H1 (cell line): Measurements from ENCODE around the gene ANKLE1. TPM values are rescaled to one million over a fixed set of nuclear protein-coding genes. Genes with fewer than 3 reads are reported as not detected.

Experiments used
- CTCF ChIA-PET: fragments of 300-600 bp; sonication (Branson Sonifier 250); formaldehyde crosslinking; loops from one replicate; lab custom pipeline; 2021; ENCODE audit not compliant: partially characterized antibody; lab: Charles Lee
- POLR2A ChIA-PET: fragments of 300-600 bp; sonication (Branson Sonifier 250); formaldehyde crosslinking; loops from one replicate; lab custom pipeline; 2021; ENCODE audit warnings: inconsistent platforms; ENCODE audit not compliant: partially characterized antibody; lab: Charles Lee
- DNase-seq, 2 experiments: peaks; one replicate each; pipeline versions ENCODE4 v3.0.0 to v3.0.0-alpha.2; 2010 to 2022; ENCODE audit warnings: low spot score in 2 of 2, low read depth in 1 of 2, mixed read lengths in 1 of 2
- FAIRE-seq: peaks from 2 replicates; lab custom pipeline; 2011; peaks lifted over from hg19 to GRCh38; lab: Jason Lieb, UNC
- H2AFZ ChIP-seq: 2 replicates; pipeline ENCODE4 v1.8.1; 2012; ENCODE audit warnings: low read length, inconsistent platforms
- H2AK5ac ChIP-seq: 2 replicates; pipeline ENCODE4 v1.6.1; 2013; ENCODE audit warnings: low read depth, low read length
- H2BK120ac ChIP-seq: replicated peaks from 2 replicates; pipeline ENCODE3; 2013; ENCODE audit warnings: low read depth, low read length, inconsistent platforms
- H2BK12ac ChIP-seq: 2 replicates; pipeline ENCODE4 v1.6.1; 2013; ENCODE audit warnings: low read depth, low read length
- H2BK15ac ChIP-seq: 2 replicates; pipeline ENCODE4 v1.6.1; 2013; ENCODE audit warnings: low read length
- H2BK20ac ChIP-seq: 2 replicates; pipeline ENCODE4 v1.6.1; 2013; ENCODE audit warnings: low read length
- H2BK5ac ChIP-seq: 2 replicates; pipeline ENCODE4 v1.6.1; 2013; ENCODE audit warnings: low read depth, low read length
- H3K14ac ChIP-seq: 2 replicates; pipeline ENCODE4 v1.6.1; 2013; ENCODE audit warnings: inconsistent platforms; ENCODE audit not compliant: insufficient read length
- H3K18ac ChIP-seq: 2 replicates; pipeline ENCODE4 v1.6.1; 2013; ENCODE audit warnings: low read length; ENCODE audit errors: extremely low read depth
- H3K23ac ChIP-seq: 2 replicates; pipeline ENCODE4 v1.6.1; 2013; ENCODE audit warnings: inconsistent platforms; ENCODE audit not compliant: insufficient read length
- H3K23me2 ChIP-seq: 2 replicates; pipeline ENCODE4 v1.6.1; 2013; ENCODE audit warnings: low read depth, low read length
- H3K27ac ChIP-seq: 2 replicates; pipeline ENCODE4 v1.6.1; 2011; ENCODE audit warnings: low read depth, low read length, inconsistent platforms
- H3K27me3 ChIP-seq, 4 experiments: replicated peaks in 1 of 4; 1 replicate in 1 of 4; 2 replicates in 3 of 4; pipeline versions ENCODE4 v1.6.1 to v1.8.1; 2011 to 2013; ENCODE audit warnings: low read length in 3 of 4, mild to moderate bottlenecking in 3 of 4, inconsistent platforms in 2 of 4, mixed read lengths in 2 of 4, moderate library complexity in 1 of 4; ENCODE audit not compliant: control insufficient read depth in 3 of 4, insufficient read depth in 3 of 4; ENCODE audit errors: extremely low read depth in 1 of 4
- H3K36me3 ChIP-seq, 4 experiments: 2 replicates each; pipeline versions ENCODE4 v1.6.1 to v1.8.1; 2011 to 2013; ENCODE audit warnings: mild to moderate bottlenecking in 4 of 4, low read length in 3 of 4, moderate library complexity in 2 of 4, control low read depth in 1 of 4, inconsistent platforms in 1 of 4; ENCODE audit not compliant: insufficient read depth in 4 of 4, control insufficient read depth in 2 of 4
- H3K4ac ChIP-seq: replicated peaks from 2 replicates; pipeline ENCODE3; 2013; ENCODE audit warnings: low read length, low read depth, mixed read lengths, inconsistent platforms; ENCODE audit not compliant: insufficient read length
- H3K4me1 ChIP-seq, 4 experiments: replicated peaks in 1 of 4; 1 replicate in 1 of 4; 2 replicates in 3 of 4; pipeline versions ENCODE4 v1.6.1 to v1.8.1; 2011 to 2013; ENCODE audit warnings: low read length in 3 of 4, inconsistent platforms in 2 of 4, mixed read lengths in 1 of 4; ENCODE audit not compliant: insufficient read depth in 4 of 4, control insufficient read depth in 3 of 4
- H3K4me2 ChIP-seq, 2 experiments: 2 replicates each; pipeline versions ENCODE4 v1.6.1 to v1.8.1; 2011 to 2013; ENCODE audit warnings: low read depth in 2 of 2, low read length in 2 of 2, control low read depth in 1 of 2, inconsistent platforms in 1 of 2, mild to moderate bottlenecking in 1 of 2; ENCODE audit not compliant: insufficient read depth in 1 of 2
- H3K4me3 ChIP-seq, 4 experiments: fragments of 200-600, 300-600 bp in 1 of 4; sonication (generic), shearing (Covaris generic), sonication (Bioruptor Twin) in 1 of 4; 2 replicates each; pipeline versions ENCODE4 v1.5.1 to v1.8.1; 2011 to 2016; ENCODE audit warnings: low read length in 4 of 4, low read depth in 3 of 4, control low read depth in 2 of 4, inconsistent platforms in 2 of 4, mild to moderate bottlenecking in 2 of 4, mixed read lengths in 1 of 4, moderate library complexity in 1 of 4; ENCODE audit not compliant: insufficient read depth in 2 of 4; ENCODE audit errors: extremely low read depth in 1 of 4
- H3K56ac ChIP-seq: replicated peaks from 2 replicates; pipeline ENCODE3; 2013; ENCODE audit warnings: low read depth, mild to moderate bottlenecking, mixed read lengths, low read length, inconsistent platforms; ENCODE audit not compliant: insufficient read length
- H3K79me1 ChIP-seq: 2 replicates; pipeline ENCODE4 v1.6.1; 2013; ENCODE audit warnings: low read depth, low read length, control low read depth
- H3K79me2 ChIP-seq, 2 experiments: 2 replicates each; pipeline versions ENCODE4 v1.6.1 to v1.8.1; 2012 to 2013; ENCODE audit warnings: low read length in 2 of 2, mild to moderate bottlenecking in 2 of 2, inconsistent platforms in 1 of 2; ENCODE audit not compliant: insufficient read depth in 2 of 2, control insufficient read depth in 1 of 2
- H3K9ac ChIP-seq, 4 experiments: replicated peaks in 1 of 4; 1 replicate in 1 of 4; 2 replicates in 3 of 4; pipeline versions ENCODE4 v1.6.1 to v1.8.1; 2011 to 2013; ENCODE audit warnings: low read depth in 3 of 4, low read length in 3 of 4, control low read depth in 2 of 4, mild to moderate bottlenecking in 2 of 4, moderate library complexity in 2 of 4, inconsistent platforms in 1 of 4; ENCODE audit errors: extremely low read depth in 1 of 4
- H3K9me3 ChIP-seq, 2 experiments: 2 replicates each; pipeline versions ENCODE4 v1.6.1 to v1.8.1; 2012 to 2013; ENCODE audit warnings: mild to moderate bottlenecking in 2 of 2, moderate library complexity in 2 of 2, control low read depth in 1 of 2, inconsistent platforms in 1 of 2, low read depth in 1 of 2, low read length in 1 of 2, mixed read lengths in 1 of 2; ENCODE audit not compliant: insufficient read depth in 2 of 2
- H4K20me1 ChIP-seq, 2 experiments: replicated peaks in 1 of 2; 2 replicates each; pipeline versions ENCODE3 to v1.8.1; 2011 to 2013; ENCODE audit warnings: inconsistent platforms in 2 of 2, low read length in 2 of 2, mild to moderate bottlenecking in 1 of 2; ENCODE audit not compliant: insufficient read depth in 2 of 2, control insufficient read depth in 1 of 2
- H4K5ac ChIP-seq: 2 replicates; pipeline ENCODE4 v1.6.1; 2013; ENCODE audit warnings: low read length, low read depth, mixed read lengths, inconsistent platforms; ENCODE audit not compliant: insufficient read length
- H4K8ac ChIP-seq: 2 replicates; pipeline ENCODE4 v1.8.0; 2013; ENCODE audit warnings: mild to moderate bottlenecking, moderate library complexity, low read length, inconsistent platforms; ENCODE audit not compliant: insufficient read depth; ENCODE audit errors: extremely low read depth
- H4K91ac ChIP-seq: replicated peaks from 2 replicates; pipeline ENCODE3; 2013; ENCODE audit warnings: low read length, mixed read lengths, inconsistent platforms; ENCODE audit not compliant: insufficient read length
- ASH2L ChIP-seq: fragments of 200-600, 300-600 bp; sonication (generic); IDR thresholded peaks from one replicate; pipeline ENCODE4 v1.7.1; 2017; ENCODE audit warnings: low read length
- JUN ChIP-seq: IDR thresholded peaks from 2 replicates; pipeline ENCODE4 v1.6.1; 2011; ENCODE audit warnings: low read depth, mild to moderate bottlenecking, improper control_type of control experiment, low read length
- KDM1A ChIP-seq: fragments of 200-600, 300-600 bp; sonication (generic); IDR thresholded peaks from 2 replicates; pipeline ENCODE4 v1.7.1; 2016; ENCODE audit warnings: mild to moderate bottlenecking, low read length, borderline replicate concordance
- RFX5 ChIP-seq: IDR thresholded peaks from 2 replicates; pipeline ENCODE4 v1.6.1; 2011; ENCODE audit warnings: low read depth, low read length, improper control_type of control experiment, borderline replicate concordance
- SIRT6 ChIP-seq: IDR thresholded peaks from one replicate; pipeline ENCODE4 v1.7.1; 2012; ENCODE audit warnings: low read length, inconsistent platforms
- TBP ChIP-seq: IDR thresholded peaks from 2 replicates; pipeline ENCODE4 v1.6.1; 2011; ENCODE audit warnings: low read depth, low read length, improper control_type of control experiment
- WGBS, 2 experiments: shearing (Covaris generic) in 1 of 2; methylation state at CpG; one replicate each; pipeline versions ENCODE4 v1.1.6 to v1.1.7; 2013 to 2015; ENCODE audit warnings: low lambda C conversion rate in 2 of 2, mixed read lengths in 2 of 2, inconsistent platforms in 1 of 2, low coverage in 1 of 2, missing lambda C conversion rate in 1 of 2; ENCODE audit not compliant: insufficient replicate concordance in 2 of 2, insufficient coverage in 1 of 2, insufficient read length in 1 of 2; ENCODE audit errors: extremely low coverage in 1 of 2, missing lambda C conversion rate in 1 of 2; 5-methylcytosine and 5-hydroxymethylcytosine counted together
- polyA plus RNA-seq, 7 experiments: library from polyadenylated mRNA; depleted of rRNA in 3 of 7; stranded (reverse) in 5 of 7; unstranded in 2 of 7; fragments of >200 nt in 5 of 7; fragments of 200-250 nt in 2 of 7; gene quantifications; 1 replicate in 5 of 7; 2 replicates in 1 of 7; 4 replicates in 1 of 7; pipeline versions ENCODE4 v1.2.1 to v1.2.3, GENCODE V29; 2011 to 2013; ENCODE audit warnings: missing spikeins in 2 of 7, mixed read lengths in 2 of 7
- total RNA-seq: library from RNA; stranded (reverse); fragmentation: NEBNext Ultra II Directional; extraction: Animal tissue kit (Norgen Biotek cat#: 25700); gene quantifications from 2 replicates; pipeline ENCODE4 v1.2.1, GENCODE V29; 2021

The ANKLE1 gene
- total and polyA plus RNA-seq, 2 of the 8 experiments (the other 6 are each of a cell fraction or from before 2014, with no cell fraction given) = 6.1 to 9.6 TPM

DNA sequence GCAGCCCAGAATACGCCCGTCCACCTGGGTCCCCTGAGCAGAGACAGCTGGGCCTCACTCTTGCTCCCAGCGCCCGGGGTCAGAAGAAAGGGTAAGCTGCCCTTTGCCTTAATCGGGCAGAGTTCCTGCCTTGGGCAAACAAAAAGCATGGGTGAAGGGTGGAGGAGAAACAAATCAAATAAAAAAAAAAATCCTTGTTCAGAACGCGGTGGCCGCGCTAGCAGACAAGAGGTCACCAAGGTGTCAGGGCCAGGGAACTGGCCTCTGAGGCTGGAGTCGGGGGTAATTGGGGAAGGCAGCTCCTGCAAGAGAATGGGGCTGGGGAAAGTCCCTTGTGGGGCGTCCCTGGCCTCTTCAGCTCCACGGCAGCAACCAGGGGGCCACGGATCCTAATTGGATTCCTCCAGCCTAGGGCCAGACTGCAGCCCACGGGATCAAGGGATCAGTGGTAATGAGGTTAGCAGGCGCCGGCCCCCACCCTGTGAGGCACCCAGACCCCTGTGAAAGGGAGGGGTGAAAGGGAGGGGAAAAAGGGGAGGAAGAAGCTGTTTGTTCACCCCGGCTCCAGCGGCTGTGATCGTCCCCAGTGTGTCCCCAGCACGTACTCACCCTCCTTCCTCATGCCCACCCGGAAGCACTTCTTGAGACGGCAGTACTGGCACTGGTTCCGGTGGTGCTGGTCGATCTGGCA is 41.5 kb upstream of the ANKLE1 start:
- H4K8ac ChIP-seq = no peak overlapping the region
- peaks cover 6 to 19% (median 15%) of the 10 kb centered on the region in 4 experiments for H3K4me1 ChIP-seq
- no peak overlapping the region for H2AK5ac ChIP-seq
- 0 out of 2 replicates have a peak overlapping the region, but pooled peaks have one; percentile 16 for H2BK5ac ChIP-seq
- no peak overlapping the region for H3K18ac ChIP-seq
- H4K20me1 ChIP-seq = peaks cover 13 to 15% of the 10 kb centered on the region in 2 experiments
- no peak overlapping the region for H3K4me3 ChIP-seq
- TF ChIP-seq KDM1A (no peak), JUN (no peak), TBP (no peak), ASH2L (no peak), RFX5 (no peak), SIRT6 (no peak)
- H3K4ac ChIP-seq = no peak overlapping the region
- no peak overlapping the region for H2AFZ ChIP-seq
- no peaks in the 10 kb centered on the region for H3K9me3 ChIP-seq
- H3K4me2 ChIP-seq = no peak overlapping the region
- no peaks in the 10 kb centered on the region for H3K27me3 ChIP-seq
- peaks cover 0 to 17% (median 3%) of the 10 kb centered on the region in 4 experiments; a peak in 4 of 8 replicates for H3K36me3 ChIP-seq
- CTCF ChIA-PET = interaction anchor here (0.7 to 1.5 kb wide), 5 partner anchors 16 to 171 kb away, joined by 3 to 6 read pairs (median 3); no protein-coding TSS in a partner anchor
- FAIRE-seq (no peak), DNase-seq (no peak)
- H3K27ac ChIP-seq = no peak overlapping the region
- POLR2A ChIA-PET = interaction anchor here (0.8 to 6.4 kb wide), 5 partner anchors 9 to 93 kb away, joined by 3 to 118 read pairs (median 4); partner anchors contain the start of genes BABAM1 and OCEL1
- WGBS, 2 experiments = 89% methylated on average over 20 of the region's 24 CpGs; no CpG with 5 or more reads in 1 of the 2 experiments
- no peak overlapping the region for H3K23ac ChIP-seq
- no peak overlapping the region for H2BK12ac ChIP-seq
- H3K56ac ChIP-seq = no peak overlapping the region
- no peak overlapping the region for H2BK120ac ChIP-seq
- peaks cover 14% of the 10 kb centered on the region for H3K79me1 ChIP-seq
- H4K91ac ChIP-seq = no peak overlapping the region
- no peak overlapping the region for H3K14ac ChIP-seq
- no peak overlapping the region for H4K5ac ChIP-seq
- H3K9ac ChIP-seq = no peak overlapping the region
- H3K79me2 ChIP-seq = peaks cover 28 to 54% of the 10 kb centered on the region in 2 experiments; a peak in 3 of 4 replicates
- H3K23me2 ChIP-seq = peaks cover 2% of the 10 kb centered on the region; the same call in 1 of the 2 replicates
- no peak overlapping the region; the same call in 1 of the 2 replicates for H2BK15ac ChIP-seq
- H2BK20ac ChIP-seq = no peak overlapping the region
